H4 (cell line): ENCODE data around the gene TMEM39A. TPM values are rescaled to one million over a fixed set of nuclear protein-coding genes. Genes with fewer than 3 reads are reported as not detected.

ENCODE experiments used
- DNase-seq: peaks from one replicate; pipeline ENCODE4 v3.0.0-alpha.2; 2015; ENCODE audit warnings: low spot score
- total RNA-seq: library from RNA; depleted of rRNA; stranded (reverse); fragments of >200 nt; shearing (Covaris generic); gene quantifications from 2 replicates; pipeline ENCODE4 v1.2.3, GENCODE V29; 2014; rRNA removed

The TMEM39A gene
- total RNA-seq, 1 experiment from 2014 or later, result 45.2 TPM

DNA sequence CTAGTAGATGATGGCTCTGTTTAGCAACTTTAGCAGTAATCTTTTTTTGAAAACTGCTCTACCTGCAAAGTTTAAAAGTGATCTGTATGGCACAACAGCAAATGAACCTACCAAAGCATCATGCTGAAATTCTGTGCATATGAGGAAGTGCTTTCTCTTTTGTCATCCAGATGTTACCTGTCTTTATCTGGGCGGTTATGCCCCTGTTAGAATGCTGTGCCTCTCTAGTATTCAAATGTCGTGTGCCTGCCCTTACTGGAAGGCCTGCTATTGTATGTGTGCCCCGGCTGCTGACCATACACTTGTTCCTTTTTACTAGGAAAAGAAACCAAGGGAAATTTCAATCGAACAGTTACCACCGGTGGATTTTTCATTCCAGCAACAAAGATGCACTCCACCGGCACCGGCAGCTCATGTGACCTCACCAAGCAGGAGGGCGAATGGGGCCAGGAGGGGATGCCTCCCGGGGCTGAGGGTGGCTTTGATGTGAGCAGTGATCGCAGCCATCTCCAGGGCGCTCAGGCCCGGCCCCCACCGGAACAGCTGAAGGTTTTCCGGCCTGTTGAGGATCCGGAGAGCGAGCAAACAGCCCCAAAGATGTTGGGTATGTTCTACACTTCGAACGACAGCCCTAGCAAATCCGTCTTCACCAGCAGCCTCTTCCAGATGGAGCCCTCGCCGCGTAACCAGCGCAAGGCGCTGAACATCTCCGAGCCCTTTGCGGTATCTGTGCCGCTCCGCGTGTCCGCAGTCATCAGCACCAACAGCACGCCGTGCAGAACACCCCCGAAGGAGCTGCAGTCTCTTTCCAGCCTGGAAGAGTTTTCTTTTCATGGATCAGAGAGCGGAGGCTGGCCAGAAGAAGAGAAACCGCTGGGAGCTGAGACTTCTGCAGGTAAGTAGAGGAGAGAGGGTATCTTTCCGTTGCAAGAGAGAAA lies 61.6 kb downstream of the TMEM39A start:
- no peak for DNase-seq

DNA sequence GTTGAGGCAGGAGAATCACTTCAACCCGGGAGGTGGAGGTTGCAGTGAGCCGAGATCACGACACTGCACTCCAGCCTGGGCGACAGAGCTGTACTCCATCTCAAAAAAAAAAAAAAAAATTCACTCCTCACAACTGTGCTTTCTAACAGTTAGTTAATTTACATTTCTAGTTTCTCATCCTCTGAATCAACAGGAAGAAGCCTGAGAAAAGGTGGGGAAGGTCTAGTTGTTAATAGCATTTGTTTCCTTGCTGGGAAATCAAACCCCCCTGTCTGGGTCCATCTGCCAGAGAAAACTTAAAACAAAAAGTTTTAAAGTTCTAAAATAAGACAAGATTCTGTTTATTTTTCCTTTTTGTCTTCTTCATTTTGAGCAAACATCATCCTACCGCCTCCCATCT lies 62.3 kb downstream of the TMEM39A start:
- DNase-seq, result no peak

DNA sequence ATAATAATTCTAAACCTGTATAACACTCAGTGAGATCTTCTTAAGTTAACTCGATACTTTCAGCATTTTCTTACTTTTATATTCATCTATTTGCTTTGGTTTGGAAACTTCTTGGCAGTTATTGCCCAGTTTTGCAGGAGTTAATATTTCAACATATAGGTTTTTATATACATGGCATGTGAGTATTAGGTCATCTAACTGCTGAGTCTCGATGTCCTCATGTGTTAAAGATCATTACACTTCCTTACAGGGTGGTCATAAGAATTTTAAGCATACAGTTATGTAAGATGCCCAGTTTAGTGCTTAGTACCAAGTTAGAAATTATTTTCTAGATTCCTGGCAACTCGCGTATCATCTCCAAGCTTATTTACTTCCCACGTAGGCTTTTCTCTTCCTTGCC lies 62.9 kb downstream of the TMEM39A start:
- DNase-seq, result no peak

GRCh38 chr3:119396870-119397269 lies 66.5 kb downstream of the TMEM39A start:
- DNase-seq, result no peak

GRCh38 chr3:119395923-119396358 lies 67.5 kb downstream of the TMEM39A start:
- no peak for DNase-seq

DNA sequence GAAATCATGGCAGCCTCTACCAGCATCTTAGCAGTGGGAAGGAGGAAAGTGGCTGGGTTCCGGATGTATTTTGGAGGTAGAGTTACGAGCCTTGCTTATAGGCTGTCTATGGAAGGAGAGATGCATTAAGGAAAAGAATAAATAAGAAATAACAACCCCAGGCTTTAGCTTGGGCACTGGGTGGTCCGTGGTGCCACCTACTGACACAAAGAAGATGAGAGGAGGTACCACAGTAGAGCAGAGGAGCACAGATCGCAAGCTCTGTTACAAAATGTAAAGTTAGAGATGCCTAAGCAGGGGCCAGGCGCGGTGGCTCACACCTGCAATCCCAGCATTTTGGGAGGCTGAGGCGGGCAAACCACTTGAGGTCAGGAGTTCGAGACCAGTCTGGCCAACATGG lies 74.8 kb downstream of the TMEM39A start:
- no peak for DNase-seq

DNA sequence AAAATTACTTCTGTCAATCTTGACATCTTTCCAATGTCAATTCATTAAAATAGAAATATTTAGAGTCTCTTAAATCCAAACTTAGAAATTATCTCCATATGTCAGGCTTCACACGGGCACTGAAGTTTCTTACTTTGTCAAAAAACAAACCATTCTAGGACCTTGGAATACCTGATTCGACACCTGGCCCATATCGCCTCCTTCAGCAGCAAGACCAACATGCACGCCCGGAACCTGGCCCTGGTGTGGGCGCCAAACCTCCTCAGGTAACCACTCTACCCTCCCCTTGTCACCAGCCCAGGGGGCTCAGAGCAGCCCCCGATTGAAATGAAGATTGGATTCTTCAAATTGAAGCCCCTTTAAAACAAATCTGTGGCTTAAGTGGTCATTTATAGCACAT lies 81.3 kb downstream of the TMEM39A start:
- no peak for DNase-seq

DNA sequence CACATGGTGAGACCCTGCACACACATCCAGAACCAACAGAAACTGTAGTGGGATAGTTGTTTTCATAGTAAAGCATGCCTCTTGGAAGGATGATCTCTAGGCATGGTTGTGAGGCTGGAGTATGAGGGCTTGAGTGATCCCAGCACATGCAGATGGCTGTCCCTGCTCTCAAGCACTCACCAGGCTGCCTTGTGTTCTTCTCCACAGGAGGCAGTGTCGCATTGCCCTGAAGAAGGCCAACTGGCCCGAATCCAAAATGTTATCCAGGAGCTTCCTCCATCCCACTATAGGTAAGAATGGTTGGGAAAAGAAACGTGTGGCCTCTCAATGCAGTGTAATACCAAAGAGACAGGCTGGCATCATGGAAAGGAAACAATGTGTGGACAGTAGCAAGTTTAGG lies 82.7 kb downstream of the TMEM39A start:
- no peak for DNase-seq

Other genes starting within 250 kb of the TMEM39A start
- 25.3 and 30.5 TPM in 2 replicates for gene B4GALT4, start 222.7 kb downstream of the TMEM39A start, total RNA-seq
- 4.5 and 6.9 TPM in 2 replicates for gene ARHGAP31, start 169.2 kb downstream of the TMEM39A start, total RNA-seq
- 26.6 and 30.8 TPM in 2 replicates for gene POGLUT1, start 5.3 kb upstream of the TMEM39A start, total RNA-seq
- 112 and 128 TPM in 2 replicates for gene TIMMDC1, start 34.9 kb upstream of the TMEM39A start, total RNA-seq
- not detected in 2 replicates for gene CD80, start 96.0 kb upstream of the TMEM39A start, total RNA-seq
- gene ADPRH, start 115.9 kb upstream of the TMEM39A start, total RNA-seq, result not detected in 2 replicates
- 0.04 and 0.18 TPM in 2 replicates for gene PLA1A, start 134.3 kb upstream of the TMEM39A start, total RNA-seq
- gene POPDC2, start 197.0 kb upstream of the TMEM39A start, total RNA-seq, result 0.06 and 0.54 TPM in 2 replicates
- 90.9 and 100 TPM in 2 replicates for gene COX17, start 213.8 kb upstream of the TMEM39A start, total RNA-seq
- 0.17 TPM in 1 of 2 replicates, not detected in the other for gene CFAP91, start 239.4 kb upstream of the TMEM39A start, total RNA-seq